SKM-1 (cell line): ENCODE data around the gene AATK.

ENCODE experiments used
- DNase-seq: peaks from one replicate; lab custom pipeline; 2025; ENCODE audit not compliant: unreplicated experiment; lab: John Stamatoyannopoulos, UW

Gene AATK

DNA sequence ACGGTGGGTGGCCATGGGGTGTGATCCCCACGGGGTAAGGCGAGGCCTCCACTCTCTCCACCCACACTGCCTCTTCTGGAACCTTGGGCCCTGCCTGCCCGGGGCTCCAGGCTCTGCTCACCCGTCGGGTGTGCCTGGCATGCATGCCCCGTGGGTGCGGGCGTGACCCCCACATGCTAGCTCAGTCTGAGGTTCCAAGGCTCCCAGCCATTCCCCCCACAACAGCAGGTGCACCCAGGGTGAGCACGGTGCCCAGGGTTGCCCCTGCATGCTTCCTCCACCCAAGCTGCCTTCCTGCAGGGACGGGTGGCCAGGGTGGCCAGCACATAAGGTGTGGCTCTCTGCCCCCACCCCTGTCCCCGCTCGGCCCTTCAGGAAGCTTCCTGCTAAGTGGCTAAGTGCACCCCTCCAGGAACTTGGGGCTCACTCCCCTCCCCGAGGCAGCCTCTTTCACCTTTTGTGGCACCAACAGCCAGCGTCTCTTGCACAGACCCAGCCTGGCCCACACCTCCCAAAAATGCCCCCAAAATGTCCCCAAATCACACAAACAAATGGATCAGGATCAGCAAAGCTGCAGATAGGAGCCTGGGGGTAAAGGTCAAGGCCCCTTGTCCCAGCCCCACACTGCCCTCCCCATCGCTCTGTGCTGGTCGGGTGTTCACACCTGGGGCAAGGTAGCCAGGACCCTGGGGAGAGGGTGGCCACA lies 22.2 kb downstream of the AATK start:
- DNase-seq, result no peak

- no peak for DNase-seq
Measured at GRCh38 chr17:81143200-81143527, 22.9 kb downstream of the AATK start.

GRCh38 chr17:81142301-81143199 lies 23.5 kb downstream of the AATK start:
- DNase-seq, result peak; percentile 24

DNA sequence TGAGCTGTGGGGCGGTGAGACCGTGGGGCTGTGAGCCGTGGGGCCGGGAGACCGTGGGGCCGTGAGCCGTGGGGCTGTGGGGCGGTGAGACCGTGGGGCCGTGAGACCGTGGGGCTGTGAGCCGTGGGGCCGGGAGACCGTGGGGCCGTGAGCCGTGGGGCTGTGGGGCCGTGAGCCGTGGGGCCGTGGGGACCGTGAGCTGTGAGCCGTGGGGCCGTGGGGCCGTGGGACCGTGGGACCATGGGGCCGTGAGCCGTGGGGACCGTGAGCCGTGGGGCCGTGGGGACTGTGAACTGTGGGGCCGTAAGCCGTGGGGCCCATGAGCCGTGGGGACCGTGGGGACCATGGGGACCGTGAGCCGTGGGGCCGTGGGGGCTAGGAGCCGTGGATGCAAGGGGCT lies 25.3 kb downstream of the AATK start:
- no peak for DNase-seq

- no peak for DNase-seq
Measured at GRCh38 chr17:81140018-81140417, 26.0 kb downstream of the AATK start.

DNA sequence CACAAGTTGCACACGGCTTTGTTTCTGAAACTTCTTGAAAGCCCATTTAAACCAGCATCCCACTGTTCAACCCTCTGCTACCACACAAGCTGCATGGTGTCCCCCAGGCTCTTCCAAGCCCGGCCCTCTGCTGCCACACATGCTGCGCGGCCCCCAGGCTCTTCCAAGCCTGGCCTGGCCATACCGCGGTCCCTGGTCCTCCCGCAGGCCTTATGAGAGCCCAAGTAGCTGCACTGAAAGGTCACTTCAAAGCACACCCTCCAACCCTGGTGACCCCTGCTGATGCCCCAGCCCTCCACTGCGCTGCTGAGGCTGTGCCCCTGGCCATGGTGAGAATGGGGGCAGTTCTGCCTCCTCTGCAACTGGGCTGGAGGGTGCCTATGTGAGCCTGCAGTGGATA lies 26.6 kb downstream of the AATK start:
- no peak for DNase-seq

- no peak for DNase-seq
Measured at GRCh38 chr17:81138500-81138899, 27.5 kb downstream of the AATK start.

GRCh38 chr17:81138083-81138482 lies 27.9 kb downstream of the AATK start:
- DNase-seq, result no peak

DNA sequence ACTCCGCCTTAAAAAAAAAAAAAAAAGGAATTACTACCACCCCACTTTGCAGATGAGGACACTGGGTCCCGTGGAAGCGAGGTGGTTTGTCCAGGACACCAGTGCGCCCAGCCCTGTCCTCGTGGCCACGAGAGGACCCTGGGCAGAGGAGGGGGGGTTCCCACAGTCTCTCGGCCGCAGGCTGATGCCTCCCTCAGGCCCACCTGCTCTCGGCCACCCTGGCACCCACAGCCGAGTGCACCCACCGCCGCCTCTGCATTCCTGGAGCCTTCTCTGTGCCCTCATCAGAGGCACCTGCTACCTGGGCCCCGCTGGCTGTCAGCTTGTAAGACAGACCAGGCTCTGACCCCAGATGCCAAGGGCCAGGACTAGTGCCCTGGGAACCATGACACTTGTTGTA lies 28.8 kb downstream of the AATK start:
- DNase-seq, result no peak

- DNase-seq, result no peak
Measured at GRCh38 chr17:81136366-81136765, 29.7 kb downstream of the AATK start.

DNA sequence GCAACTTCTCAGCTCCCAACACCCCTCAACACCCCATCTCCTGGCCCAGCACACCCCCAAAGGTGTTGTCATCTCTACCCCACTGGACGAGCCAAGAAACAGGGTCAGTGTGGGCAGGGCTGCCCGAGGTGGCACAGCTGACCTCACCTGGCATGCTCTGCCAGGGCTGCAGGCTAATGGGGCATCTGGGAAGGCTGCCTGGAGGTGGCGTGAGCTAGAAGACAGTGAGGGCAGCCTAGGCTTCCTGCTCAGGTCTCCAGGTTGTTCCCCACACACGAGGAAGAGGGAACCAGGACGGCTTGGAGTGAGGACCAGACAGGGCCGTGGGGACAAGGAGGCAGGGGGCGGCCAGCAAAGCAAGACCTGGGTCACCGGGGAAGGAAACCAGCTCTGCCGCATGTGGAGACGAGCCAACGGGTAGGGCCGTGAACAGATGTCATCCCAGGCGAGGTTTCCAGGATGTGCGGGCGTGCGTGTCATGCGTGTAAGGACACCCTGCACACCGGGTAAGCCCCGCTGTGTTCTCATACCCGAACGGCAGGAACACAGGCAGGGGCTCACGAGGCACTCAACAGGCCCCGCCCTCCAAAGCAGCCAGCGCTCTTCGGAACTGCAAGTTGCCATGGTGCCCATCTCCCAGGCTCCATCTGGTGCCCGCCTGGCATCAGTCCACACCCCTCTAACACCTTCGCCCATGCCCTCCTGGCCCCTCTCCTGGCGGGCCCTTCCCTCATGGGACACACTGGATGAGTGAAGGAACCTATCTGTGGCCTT lies 30.3 kb downstream of the AATK start:
- DNase-seq, result no peak

GRCh38 chr17:81134064-81134781 lies 31.8 kb downstream of the AATK start:
- DNase-seq, result no peak

DNA sequence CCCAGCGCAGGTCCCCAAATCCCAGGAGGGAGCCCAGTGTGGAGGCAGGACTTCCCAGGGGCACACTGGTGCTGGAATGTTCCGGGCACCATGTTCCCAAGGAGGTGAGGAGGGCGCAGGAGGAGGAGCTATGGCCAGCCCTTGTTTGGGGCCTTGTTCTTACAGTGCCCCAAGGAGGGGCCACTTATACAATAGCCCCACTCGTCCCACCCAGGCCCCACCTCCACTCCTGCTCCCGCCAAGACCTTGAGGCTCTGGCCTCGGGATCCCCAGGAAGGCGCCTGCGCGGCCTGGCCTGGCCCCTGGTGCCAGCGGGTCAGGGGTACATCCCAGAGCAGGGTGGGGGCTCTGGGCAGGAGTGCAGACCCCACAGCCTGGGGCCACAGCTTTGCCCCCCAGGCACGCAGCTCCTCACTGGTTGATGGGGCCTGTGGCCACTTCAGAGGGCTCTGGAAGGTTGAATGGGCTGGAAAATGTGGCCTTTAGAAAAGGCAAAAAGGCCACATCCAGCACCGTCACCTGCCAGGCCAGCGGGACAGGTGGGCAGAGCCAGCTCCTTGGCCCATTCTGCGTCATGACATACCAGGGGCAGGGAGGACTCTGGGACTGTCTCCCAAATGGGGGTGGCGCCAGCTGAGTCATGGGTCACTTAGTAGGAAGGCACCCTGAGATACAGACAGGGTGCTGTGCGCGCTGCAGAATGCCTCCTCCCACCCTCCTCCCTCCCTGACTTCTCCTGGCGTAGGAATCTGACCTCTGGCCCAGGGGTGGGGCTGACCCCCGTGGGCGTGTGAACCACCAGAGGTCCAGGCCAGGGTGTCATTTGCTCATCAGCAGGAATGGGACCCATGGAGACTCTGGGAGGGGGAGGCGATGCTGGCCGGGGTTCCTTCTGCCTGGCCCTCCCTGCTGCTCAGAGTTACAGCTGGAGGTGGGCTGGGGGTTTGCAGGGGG lies 33.0 kb downstream of the AATK start:
- DNase-seq, result no peak

GRCh38 chr17:81132197-81132540 lies 33.9 kb downstream of the AATK start:
- no peak for DNase-seq

DNA sequence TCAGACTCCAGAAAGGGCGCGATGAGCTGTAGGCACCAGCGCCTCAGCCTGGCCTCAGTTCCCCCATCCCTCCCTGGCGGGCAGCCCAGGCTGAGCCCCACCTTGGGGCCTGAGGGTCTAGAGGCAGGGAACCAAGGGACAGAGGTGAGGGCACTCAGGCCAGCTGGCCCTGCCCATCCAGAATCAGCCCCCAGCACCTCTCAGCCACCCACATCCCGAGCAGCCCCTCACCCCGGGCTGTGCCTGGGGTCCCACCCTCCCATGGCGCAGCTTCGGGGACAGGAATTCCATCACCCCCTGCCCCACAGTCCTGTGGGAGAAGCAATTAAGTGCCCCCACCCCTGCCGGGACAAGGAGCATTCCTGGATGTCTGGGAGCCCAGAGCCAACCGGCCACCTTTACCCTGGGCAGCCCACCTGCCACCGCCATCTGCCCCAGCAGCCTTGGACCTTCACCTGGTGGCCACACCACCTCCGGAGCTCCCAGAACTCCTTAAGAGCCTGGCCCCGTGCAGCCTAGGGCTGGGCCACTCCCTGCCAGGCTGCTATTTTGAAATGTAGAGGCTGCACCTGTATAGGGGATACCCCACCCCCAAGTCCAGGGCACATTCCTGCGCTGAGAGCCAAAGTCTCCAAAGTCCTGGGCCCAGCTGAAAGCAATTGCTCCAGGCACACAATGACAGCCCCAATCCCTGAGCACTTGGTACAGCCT lies 34.4 kb downstream of the AATK start:
- DNase-seq, result no peak

DNA sequence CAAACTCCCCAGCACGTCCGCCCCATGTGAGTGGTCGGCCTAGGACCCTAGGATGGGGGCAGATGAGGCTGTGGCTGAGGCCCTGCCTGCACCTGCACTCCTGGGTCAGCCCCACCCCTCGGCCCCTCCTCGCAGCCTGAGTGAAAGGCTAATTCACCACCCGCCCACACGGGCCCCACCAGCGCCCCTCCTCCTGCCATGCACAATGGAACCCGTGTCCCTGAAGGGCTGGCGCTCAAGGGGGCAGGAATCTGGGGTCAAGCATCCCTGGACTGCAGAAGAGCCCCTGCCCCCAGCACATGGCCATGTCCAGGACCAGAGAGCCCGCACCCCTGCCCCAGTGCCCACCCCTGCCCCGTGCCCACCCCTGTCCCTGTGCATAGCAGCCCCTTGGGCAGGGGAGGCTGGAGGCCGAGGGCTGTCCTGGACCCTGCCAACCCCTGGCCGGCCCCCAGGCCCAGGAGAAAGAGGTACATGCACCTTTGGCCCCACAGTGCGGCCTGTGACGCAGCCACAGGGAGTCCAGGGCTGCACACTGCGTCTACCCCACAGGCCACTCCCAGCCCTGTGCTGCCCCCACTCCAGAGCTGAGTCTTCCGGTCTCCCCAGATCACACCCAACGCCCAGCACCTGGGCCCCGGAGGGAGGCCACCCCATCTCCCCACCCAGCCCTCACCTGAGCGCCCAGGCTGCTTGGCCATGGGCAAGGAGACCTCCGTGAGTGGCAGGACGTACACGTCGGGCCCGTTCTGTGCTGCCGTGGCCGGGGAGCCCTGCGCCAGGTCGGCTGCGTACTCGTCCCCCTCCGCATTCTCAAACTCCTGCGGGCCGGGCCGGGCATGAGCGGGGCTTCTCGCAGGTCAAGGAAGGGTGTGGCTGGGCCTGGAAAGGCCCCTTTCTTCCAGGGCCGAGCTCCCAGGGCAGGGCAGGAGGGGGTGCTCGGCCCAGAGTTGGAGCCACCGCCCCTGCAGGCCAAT lies 35.3 kb downstream of the AATK start:
- no peak for DNase-seq

- no peak for DNase-seq
Measured at GRCh38 chr17:81129711-81130367, 36.2 kb downstream of the AATK start.

GRCh38 chr17:81129289-81129688 lies 36.7 kb downstream of the AATK start:
- DNase-seq, result no peak
